GM19099 (cell line): ENCODE data around the gene CDKN2B-AS1.

ENCODE experiments used
- POLR2A ChIP-seq: IDR thresholded peaks from 3 replicates; pipeline ENCODE4 v1.6.1; 2011; ENCODE audit warnings: low read depth; ENCODE audit not compliant: insufficient read length; ENCODE audit errors: extremely low read depth

The CDKN2B-AS1 gene

DNA sequence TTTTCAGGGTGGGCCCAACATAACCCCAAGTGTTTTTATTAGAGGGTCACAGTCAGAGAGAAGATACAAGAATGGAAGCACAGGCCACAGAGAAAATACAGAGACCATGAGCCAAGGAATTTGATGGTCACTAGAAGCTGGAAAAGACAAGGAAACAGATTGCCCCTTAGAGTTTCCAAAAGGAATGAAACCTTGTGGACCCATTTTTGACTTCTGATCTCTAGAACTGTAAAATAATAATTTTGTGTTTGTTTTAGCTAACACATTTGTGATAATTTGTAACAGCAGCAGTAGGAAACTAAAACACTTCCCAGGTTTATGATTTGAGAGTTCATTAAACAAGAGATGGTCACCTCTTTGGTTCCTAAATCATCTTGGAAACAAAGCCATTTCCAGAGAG, 22.2 kb upstream of the CDKN2B-AS1 start:
- no peak for TF ChIP-seq POLR2A

DNA sequence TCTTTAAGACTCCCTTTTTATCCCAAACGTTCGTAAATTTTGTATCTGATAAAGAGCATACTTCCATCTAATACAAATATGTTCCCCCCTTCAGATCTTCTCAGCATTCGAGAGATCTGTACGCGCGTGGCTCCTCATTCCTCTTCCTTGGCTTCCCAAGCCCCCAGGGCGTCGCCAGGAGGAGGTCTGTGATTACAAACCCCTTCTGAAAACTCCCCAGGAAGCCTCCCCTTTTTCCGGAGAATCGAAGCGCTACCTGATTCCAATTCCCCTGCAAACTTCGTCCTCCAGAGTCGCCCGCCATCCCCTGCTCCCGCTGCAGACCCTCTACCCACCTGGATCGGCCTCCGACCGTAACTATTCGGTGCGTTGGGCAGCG, 20.3 kb upstream of the CDKN2B-AS1 start:
- TF ChIP-seq POLR2A = no peak

DNA sequence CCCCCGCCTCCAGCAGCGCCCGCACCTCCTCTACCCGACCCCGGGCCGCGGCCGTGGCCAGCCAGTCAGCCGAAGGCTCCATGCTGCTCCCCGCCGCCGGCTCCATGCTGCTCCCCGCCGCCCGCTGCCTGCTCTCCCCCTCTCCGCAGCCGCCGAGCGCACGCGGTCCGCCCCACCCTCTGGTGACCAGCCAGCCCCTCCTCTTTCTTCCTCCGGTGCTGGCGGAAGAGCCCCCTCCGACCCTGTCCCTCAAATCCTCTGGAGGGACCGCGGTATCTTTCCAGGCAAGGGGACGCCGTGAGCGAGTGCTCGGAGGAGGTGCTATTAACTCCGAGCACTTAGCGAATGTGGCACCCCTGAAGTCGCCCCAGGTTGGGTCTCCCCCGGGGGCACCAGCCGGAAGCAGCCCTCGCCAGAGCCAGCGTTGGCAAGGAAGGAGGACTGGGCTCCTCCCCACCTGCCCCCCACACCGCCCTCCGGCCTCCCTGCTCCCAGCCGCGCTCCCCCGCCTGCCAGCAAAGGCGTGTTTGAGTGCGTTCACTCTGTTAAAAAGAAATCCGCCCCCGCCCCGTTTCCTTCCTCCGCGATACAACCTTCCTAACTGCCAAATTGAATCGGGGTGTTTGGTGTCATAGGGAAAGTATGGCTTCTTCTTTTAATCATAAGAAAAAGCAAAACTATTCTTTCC, 19.7 kb upstream of the CDKN2B-AS1 start:
- TF ChIP-seq POLR2A = peak; percentile 17

DNA sequence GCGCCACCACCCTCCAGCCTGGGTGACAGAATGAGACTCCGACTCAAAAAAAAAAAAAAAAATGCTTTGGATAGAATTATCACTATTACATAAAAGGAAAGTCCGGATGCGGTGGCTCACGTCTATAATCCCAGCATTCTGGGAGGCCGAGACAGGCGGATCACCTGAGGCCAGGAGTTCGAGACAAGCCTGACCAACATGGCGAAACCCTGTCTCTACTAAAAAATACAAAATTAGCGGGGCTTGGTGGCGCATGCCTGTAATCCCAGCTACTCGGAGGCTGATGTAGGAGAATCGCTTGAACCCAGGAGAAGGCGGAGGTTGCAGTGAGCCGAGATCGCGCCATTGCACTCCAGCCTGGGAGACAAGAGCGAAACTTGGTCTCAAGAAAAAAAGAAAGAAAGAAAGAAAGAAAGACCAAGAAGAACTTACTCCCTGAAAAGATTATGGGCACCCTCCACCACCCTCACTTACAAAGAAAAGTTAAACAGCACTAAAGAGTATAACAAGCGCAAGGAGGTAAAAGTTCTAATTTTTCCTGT, 18.2 kb upstream of the CDKN2B-AS1 start:
- no peak for TF ChIP-seq POLR2A

DNA sequence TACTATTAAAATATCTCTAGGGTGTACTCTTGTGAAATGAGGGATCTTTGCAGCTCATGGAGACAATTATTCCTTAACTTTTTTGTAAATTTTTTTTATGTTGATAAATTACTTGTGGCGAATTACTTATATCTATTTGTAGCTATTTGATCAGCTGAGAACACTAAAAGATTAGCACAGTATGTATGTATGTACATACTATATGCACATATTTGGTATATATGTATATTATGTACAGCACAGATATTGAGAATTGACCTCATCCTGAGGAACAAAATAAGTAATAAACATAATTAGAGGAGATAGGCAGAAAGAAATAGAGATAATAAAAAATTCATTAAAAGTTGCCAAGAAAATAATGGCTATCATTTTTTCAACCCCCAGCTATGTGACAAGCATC, 12.2 kb upstream of the CDKN2B-AS1 start:
- TF ChIP-seq POLR2A = no peak

DNA sequence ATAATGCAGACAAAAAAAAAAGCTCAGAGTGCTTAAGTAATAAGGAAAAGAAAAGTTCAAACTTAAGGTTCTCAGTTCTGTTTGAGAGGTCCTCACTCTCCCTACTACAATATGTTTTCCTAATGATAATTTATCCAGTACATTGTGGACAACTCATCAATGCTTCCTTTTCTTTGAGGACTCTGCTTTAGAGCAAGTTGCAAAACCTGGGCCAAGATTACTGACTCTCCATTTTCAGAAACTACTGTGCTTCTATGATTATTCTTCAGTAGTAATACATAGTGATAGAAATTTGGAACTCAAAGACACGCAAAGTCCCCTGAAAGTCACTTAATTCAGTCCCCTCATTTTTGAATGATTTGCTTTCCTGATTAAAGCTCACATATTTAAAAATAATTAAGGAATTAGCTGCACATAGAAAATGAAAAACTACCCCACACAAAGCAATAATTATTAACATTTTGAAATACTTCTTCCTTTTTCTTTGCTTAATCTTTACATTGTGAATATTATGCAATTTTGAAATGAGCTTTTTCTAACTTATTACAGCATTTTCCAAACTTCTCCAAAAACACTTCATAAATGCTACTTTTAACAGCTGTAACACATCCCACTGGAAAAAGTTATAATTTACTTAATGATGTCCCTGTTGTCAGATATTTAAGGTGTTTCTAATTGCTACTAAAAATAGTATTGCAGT, 11.6 kb upstream of the CDKN2B-AS1 start:
- TF ChIP-seq POLR2A = no peak

DNA sequence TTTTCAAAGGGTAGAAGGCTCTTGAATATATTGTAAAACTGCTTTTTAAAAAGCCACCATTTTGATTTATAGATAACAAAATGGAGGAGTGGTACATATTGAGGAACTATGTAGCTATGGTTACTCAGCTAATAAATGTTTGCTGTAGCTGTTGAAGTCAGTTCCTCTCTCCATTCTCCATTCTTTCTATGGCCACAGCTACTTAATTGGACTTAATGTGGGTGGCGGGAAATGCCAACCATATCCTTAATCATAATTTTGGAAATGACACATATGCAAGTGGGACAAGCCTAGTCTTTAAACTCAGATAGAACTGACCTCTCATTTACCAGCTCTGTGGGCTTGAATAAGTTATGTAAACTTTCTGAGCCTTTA, 11.0 kb upstream of the CDKN2B-AS1 start:
- TF ChIP-seq POLR2A = no peak

DNA sequence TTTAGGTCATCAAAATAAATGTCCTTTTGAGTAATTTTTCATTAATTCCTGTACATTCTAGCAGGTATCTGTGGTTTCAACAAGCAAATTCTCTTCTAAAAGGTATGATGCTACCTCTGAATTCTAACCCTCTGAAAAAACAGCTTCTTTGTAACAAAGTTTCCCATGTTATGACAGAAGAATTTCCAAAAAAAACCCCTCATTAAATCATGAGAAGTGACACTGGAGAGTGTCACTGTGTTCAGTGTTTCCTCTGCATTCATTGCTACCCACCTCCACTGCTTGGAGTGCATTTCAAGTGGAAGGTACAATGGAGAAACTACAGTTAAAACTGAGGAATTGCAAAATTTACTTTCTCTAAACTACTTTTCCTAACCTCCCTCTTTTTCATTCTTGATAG, 10.5 kb upstream of the CDKN2B-AS1 start:
- TF ChIP-seq POLR2A = no peak

DNA sequence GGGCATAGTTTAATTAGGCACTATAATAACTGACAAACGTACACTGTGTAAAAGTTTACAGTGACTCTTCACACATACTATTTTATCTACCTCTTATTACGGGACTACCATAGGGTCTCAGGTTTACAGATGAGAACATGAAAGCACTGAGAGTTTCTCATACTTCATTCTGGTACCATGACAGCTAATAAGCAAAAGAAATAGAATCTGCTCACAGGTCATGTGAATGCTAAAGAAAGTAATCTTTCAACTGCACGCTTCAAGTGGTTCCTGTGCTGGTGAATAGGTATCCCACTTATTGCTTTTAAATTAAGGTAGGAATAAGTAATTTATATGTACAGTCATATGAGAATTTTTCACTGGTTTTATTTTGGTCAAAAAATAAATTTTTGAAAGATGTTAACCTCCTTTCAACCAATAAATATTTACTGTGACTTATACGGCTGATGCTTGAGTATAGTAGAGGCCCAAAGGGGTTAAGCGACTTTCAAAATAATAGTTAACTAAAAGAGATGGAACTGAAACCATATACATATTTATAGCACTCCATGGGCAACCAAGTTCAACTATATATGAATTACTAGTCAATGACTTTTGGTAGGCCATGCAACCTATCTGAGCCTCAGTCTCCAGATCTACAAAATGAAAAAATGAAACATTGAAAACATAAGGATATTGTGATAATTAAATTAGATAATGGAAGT, 8.5 kb upstream of the CDKN2B-AS1 start:
- no peak for TF ChIP-seq POLR2A

DNA sequence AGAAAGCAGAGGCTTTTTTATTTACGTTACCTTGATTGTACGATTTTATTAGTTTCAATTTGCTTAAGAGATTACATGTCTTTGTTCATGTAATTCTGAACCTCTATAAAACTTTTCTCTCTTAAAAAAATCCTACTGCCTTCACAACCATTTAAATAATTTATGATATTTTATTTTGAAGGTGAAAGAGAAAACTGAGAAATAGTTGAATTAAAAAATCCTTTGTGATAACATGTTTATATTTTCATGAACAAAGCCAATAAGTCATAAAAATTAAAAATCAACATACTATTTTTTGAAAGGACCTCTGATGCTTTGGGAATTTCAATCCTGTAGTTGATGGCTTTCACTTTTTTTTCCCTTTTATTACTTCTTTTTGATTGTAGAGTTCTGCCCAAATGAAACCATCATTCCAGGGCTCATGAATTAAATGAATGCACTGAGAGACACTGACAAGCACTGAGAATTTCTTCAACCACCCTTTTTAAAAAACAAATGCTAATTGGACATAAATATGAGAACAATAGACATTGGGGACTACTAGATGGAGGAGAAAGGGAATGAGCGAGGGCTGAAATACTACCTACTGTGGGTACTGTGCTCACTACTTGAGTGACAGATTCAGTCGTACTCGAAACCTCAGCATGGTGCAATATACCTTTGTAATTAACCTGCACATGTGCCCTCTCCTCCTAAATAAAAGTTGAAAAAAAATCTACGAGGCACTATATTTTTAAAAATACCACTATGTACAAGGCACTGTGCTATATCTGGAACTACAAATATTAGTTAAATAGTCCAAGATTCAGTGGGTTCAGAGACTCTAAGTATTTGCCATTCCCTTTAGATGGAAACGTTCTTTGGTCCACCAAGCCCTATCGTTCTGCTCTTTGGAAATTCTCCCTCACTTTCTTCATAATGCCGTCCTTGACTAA, 6.3 kb upstream of the CDKN2B-AS1 start:
- no peak for TF ChIP-seq POLR2A

DNA sequence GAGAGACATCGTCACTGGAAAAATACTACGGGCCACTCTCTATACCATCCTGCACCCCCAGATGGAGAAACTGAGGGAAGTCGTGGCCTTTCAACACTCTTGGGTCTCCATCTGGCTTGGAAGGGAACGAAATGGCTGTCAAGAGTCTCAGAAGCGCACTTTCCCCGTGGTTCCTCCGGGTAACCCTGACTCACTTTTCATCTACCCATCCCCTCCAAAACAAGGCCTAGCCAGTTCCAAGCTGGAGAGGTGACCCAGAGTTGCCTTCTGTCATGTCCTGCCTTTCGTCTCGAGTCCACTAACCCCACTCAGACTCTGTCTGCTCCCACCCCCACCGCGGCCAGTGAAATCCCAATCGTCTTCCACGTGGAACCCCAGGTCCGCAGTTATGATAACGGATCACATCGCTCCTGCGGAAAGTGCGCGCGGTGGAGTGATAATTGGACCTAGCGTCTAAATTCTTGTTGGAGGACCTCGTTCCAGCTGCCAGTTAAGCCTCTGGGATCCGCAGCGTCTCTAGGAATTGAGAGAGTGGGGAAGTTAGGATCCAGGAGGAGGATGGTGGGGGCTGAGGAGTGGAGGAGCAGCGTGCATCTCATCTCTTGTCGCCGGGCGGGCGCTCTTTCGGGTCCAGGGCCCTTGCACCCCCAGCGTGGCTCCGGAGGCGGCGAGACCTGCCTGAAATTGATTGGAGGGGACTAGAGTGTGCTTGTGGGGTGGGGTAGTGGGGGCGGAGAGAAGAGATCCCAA, 5.0 kb upstream of the CDKN2B-AS1 start:
- no peak for TF ChIP-seq POLR2A

DNA sequence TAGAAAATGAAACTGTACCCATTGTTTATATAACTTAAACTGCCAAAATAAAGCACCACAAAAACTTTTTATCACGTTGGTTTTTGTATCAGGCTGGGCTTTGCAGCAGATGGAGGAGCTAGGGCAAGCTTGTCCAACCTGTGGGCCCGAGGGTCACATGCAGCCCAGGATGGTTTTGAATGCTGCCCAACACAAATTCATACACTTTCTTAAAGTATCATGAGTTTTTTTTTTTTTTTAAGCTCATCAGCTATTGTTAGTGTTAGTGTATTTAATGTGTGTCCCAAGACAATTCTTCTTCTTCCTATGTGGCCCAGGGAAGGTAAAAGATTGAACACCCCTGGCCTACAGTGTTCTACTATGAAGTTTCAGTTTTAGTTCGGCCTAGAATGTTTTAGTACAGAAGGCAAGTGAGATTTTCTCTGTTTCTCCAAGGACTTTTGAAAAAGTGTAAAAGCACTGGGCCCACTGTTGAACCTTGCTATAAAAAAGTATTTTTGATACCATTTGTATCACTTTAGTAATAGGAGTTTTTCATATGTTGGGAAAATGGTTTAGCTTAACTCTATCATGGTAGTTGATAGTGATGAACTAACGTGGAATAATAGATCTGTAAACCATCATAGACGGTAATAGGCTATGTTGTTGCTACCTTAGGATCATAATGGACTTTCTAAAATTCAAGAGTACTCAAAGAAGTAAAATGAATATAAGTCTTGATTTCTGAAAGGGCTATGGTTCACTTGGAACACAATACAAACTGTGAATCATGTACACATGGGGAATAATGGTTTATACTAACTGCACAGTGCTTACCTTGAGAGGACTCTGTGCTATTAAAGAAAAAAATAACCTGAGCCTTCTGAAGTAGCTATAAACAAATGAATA, 3.3 kb upstream of the CDKN2B-AS1 start:
- TF ChIP-seq POLR2A = no peak

DNA sequence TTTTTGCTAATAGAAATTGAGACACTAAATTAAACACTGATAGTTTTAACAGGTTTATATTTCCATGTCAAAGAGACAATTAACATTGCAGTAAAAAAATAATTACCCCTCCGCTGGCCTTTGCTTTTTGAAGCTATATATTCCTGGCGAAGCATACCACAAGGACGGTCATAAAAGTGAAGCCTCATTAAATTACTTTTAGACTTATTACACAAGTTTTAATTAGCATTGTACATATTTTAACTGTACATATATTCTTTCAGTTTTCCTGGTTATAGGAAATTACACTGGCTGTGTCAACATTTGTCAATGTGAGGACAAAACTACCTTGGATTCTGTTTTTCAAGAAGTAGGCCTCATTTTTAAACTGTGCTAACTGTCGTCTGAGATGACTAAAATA, 1.6 kb upstream of the CDKN2B-AS1 start:
- no peak for TF ChIP-seq POLR2A
